Suppressor macrophage treated with lipopolysaccharide for 1 hour (primary cell): ENCODE data around the gene MAML3.

Source experiments
- DNase-seq, 3 donors: peaks; one replicate each; pipeline ENCODE4 v3.0.0-alpha.2; 2020 to 2022

Gene MAML3

DNA sequence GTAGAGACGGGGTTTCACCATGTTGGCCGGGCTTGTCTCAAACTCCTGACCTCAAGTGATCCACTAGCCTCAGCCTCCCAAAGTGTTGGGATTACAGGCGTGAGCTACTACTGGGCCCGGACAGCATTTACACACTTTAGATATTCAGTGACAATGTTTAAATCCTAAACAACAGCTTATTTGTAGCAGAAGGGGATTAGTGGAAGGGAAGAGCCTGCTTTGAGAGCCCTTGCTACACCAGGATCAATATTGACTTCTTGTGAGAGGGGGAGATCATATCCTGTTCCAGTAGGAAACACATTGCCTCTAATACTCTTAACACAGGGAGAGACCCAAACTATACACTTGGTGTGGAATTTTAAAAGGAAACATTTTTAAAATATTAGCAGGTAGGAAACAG is 481.3 kb downstream of the MAML3 start:
- DNase-seq, result no peak

DNA sequence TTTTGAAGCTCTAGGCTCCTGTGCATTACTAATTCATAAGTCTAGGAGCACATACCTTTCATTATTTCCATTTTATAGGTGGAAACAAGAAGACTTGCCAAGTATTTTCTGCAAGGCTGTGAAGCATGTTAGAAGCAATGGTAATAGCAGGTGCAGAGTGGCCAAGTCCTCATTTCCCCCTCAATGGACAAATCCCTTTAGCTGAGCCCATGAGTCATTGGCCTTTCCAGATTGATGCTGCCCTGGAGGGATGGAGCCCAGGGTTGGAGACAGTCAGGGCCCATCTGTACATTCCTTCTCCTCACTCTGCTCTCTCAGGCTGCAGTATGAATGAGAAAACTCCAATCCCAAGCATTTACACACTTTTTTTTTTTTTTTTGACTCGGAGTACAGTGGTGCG is 481.8 kb downstream of the MAML3 start:
- DNase-seq, result peak in 2 of 3 donors; percentile 38 to 42

GRCh38 chr4:139670775-139671174 is 483.2 kb downstream of the MAML3 start:
- no peak for DNase-seq

DNA sequence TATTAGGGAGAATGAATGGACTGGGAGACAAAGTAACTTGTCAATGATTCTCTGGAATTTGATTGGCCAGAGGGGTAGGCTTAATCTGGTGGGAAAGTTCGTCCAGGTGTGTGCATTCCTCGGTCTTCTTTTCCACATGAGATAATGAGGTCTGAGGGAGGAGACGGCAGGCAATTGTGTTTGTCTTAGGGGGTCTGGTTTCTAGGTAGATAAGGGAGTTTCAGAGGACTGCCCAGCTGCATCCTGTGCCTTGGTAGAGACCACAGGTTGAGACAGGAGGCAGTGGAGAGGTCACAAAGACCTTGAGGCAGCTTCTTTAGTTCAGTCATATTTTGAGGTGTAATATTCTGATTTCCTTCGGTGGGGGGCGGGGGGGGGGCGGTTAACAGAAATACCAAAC is 484.1 kb downstream of the MAML3 start:
- DNase-seq, result no peak

GRCh38 chr4:139669335-139669734 is 484.6 kb downstream of the MAML3 start:
- DNase-seq, result no peak

DNA sequence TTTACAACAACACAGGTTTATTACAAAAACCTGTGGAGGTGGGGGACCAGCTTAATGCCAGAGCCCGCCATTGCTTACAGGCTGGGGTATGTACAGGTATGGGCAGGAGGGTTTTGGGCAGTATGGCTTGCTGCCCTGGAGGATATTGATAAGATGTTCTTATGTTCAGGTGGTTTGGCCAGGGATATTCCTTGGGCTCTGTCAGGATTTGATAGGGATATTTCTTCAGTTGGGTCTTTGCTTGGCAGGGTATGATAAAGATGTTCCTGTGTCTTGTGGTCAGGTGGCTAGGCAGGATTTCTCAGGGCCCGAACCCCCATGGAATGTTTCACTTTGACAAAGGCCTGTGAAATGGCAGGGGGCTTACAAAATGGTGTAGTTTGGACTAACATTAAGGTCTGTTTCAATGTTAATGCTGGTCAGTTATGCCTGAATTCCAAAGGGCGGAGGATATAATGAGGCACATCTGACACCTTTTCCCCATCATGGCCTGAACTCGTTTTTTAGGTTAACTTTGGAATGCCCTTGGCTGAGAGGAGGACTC is 485.3 kb downstream of the MAML3 start:
- no peak for DNase-seq

DNA sequence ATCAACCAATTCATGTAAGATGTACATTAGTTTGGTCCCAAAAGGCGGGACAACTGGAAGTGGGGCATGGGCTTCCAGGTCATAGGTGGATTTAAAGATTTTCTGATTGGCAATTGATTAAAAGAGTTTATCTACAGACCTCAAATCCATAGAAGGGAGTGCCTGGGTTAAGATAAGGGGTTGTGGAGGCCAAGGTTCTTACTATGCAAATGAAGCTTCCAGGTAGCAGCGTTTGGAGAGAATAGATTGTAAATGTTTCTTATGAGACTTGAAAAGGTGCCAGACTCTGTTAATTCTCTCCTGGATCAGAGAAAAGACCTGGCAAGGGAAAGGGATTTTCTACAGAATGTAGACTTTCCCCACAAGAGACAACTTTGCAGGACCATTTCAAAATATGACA is 485.9 kb downstream of the MAML3 start:
- DNase-seq, result no peak
